Frontal cortex (tissue), 4 donors: Measurements from ENCODE around the gene CDK1. TPM values are rescaled to one million over a fixed set of nuclear protein-coding genes. Genes with fewer than 3 reads are reported as not detected.

Source experiments
- DNase-seq, 2 donors: peaks; one replicate each; pipeline ENCODE4 v3.0.0; 2012; ENCODE audit warnings: low spot score in 2 of 2
- FAIRE-seq: peaks from 2 replicates; lab custom pipeline; 2012; peaks lifted over from hg19 to GRCh38; lab: Jason Lieb, UNC
- total RNA-seq: library from RNA; depleted of rRNA; stranded (reverse); fragments of >200 nt; gene quantifications from one replicate; pipeline ENCODE4 v1.2.3, GENCODE V29; 2014
- donor health status: control.
- donor health status: control.
- donor health status: control.

CDK1 gene
- total RNA-seq: 15.1 TPM

DNA sequence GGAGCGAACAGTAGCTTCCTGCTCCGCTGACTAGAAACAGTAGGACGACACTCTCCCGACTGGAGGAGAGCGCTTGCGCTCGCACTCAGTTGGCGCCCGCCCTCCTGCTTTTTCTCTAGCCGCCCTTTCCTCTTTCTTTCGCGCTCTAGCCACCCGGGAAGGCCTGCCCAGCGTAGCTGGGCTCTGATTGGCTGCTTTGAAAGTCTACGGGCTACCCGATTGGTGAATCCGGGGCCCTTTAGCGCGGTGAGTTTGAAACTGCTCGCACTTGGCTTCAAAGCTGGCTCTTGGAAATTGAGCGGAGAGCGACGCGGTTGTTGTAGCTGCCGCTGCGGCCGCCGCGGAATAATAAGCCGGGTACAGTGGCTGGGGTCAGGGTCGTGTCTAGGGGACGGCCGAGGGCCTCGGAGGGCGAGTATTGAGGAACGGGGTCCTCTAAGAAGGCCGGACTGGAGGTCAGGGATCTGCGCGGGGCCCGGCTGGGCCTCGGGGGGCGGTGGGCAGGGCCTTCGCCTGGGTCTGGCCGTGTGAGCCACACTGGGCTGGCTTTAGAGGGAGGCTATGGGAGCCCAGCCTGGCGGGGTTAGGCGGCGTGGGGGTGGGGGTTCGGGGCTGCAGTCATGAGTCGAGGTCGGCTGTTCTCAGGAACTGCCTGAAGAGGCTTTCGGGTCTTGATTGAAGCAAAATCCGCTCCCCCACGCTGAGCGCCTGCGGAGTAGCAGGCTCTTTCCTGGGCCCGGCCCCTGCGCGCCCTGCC lies at the start of gene CDK1:
TSS of gene CDK1 (plus strand) at position 265 of the 757 bp plus-strand sequence. CDS start 1,688 bp downstream, outside the sequence.
- FAIRE-seq (peak; percentile 97), DNase-seq (peak; percentile 82 to 90)

DNA sequence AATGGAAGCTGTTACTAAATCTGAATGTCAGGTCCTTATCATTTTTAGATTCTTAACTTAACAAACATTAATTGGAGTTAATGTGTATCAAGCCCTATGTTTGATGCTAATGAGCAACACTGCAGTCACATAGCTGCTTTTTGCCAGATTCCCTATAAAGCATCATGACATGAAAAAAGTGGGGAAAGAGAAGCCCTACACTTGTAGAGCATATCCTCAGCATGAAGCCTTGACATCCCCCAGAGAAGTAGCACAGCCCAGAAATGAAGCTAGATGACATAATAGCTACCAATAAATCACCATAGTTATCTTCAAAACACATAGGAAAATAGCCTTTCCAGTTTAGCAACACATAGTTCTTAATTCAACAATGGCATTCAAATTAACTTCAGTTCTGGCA lies 49.2 kb upstream of the CDK1 start:
- FAIRE-seq: no peak

DNA sequence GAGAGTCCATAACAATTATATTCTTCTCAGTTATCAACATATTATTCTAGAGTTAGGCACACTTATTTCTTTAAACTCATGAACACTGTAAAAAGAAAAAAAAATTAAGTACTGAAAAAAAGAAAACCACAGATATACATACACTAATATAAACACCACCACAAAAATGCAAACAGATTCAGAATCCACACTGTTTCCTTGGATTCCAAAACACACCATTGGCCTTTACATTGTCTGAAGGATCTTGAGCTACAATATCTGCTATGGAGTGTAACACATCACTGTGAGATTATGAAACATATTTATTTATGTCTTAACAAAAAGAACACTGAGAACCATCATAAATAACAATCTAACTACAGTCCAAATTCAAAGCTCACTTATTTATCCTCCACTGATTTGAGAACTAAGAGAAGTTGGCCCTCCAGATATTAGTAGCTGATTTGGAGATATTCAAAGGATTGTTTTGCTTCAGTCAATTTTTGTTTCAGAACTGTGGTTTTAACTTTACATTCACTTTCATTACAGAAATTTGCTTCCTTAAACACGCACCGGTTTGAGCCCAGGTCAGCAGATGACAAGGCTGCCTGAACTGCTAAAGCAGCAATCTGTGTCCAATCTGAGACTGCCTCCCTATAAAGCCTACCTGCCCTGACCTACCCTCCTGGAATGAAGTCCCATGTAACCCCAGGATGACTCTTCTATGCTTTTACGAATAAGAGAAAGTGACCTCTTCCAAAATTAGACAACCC lies 47.0 kb upstream of the CDK1 start:
- DNase-seq (no peak), FAIRE-seq (no peak)

More for the DNA sequence above, 49.2 kb upstream of the CDK1 start:
- DNase-seq: no peak

DNA sequence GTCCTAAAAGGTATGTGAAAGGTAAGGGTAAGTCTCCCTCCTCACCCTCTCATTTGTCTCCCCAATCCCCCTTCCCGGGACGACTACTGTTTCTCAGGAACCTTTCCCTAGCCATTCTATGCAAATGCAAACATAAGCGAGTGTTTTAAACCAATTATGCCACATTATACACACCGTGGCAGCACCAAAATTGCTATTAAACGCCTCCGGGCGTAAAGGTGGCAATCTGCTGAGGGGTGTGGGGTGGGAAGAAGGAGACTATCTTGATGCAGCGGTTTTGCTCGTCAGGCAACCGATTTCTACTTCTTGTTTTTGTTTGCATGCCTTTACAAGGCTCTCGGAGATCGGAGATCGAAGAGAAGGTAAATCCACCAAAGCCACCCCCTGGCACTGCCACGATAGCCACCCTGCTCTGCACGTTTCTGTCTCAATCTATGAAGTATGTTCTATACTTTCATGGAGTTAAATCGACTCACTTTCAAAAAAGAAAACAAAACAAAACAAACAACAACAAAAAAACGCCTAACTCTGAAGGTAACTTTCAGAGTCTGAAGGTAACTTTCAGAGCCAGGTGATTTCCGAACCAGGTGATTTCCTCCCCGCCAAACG lies 46.0 kb upstream of the CDK1 start:
- DNase-seq (no peak), FAIRE-seq (no peak)

DNA sequence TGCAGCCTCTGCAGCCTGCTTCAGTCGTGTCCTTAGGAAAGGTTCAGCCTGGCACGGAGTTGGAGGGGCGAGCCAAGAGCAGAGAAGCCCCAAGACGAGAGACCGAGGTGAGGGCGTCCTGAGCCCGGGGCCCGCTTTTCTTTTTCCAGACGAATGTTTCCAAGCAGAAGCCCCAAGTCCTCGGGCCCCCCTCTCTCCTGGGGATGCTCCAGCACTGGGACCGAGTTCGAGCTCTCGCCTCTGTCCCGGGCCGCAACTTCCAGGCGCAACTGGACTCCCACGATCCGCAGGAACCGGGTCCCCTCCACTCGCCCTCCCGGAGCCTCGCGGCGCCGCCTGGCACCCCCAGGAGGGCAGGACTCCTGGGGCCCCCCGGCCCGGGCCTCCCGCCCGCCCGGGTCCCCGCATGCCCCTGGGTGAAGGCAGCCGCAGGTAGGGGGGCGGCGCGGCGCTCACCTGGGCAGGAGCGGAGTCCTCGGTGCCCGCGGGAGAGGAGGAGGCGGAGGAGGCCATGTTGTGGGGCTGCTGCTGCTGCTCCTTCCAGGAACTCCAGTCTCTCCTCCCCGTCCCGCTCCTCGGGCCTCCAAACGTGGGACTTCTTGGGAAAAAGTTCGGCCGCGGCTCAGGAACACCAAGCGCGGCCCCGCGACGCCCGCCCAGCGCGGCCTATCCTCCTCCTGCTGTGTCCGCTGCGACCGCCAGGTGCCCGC lies 45.3 kb upstream of the CDK1 start:
- DNase-seq (peak; percentile 26 to 36), FAIRE-seq (no peak)

DNA sequence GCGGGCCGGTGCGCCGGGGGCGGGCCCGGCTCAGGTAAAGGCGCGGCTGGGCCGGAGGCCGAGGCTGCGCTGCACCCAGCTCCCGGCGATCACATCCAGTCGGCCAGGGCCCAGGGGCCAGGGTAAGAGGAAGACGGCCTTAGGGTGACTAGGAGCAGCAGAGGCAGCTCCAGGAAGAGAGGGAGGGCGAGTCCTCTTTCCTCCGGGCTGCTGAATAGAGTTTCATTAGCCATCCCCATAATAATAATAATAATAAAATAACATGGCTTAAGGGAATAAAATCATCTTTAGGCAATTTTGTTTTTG lies 44.8 kb upstream of the CDK1 start:
- FAIRE-seq (no peak), DNase-seq (no peak)

DNA sequence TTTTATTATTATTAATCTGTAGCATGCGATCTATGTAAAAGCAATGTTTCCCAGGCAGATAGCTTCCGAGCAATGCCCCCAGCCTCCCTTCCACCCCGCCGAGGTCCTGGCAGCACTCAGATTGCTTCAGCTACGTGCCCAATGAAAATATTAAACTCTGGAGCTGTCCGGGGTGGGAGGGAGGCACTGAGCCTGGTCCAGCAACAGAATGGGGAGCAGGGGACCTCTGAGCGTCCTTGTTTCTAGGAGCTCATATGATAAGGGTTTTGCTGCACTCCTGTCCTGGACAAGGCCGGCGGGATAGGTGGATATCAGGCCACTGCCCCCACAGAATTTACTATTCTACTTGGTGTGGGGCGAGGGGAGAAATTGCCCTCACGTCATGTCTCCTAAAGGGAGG lies 44.5 kb upstream of the CDK1 start:
- DNase-seq (no peak), FAIRE-seq (no peak)

DNA sequence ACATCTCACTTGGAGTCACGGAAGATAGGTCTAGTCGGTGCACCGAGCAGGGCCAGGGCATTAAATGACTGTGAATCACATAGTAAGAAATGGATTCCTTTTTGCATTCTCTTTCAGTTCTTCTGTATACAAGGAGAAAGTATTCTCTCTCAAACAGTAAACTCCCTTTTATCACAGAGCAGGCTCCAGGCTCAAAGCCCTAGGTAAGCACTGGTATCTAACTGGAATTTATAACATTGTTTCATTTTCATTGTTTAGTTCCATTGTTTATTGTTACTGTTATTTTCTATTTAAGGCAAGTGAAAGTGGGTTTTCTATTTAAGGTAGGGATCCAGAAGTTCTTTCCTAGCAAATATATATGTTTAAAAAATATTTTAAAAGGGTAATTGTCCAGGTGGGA lies 44.1 kb upstream of the CDK1 start:
- no peak for DNase-seq
- no peak for FAIRE-seq

DNA sequence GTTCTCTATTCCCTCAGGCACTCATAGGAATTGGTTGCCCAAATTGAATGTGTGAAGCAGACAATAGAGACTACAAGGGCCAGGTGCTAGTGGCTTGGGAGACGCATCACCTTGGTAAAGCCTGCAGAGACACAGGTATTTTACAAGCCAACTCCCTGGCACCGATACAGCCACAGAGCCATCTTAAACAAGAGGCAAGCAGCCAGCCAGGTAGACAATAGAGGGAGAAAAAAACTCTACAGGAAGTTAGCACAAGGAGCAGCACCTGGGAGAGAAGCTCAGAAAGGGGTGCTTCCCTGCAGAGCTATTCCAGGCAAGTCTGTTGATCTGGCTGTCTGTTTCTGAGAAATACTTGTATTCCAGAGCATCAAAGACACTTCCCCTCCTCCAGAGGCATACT lies 43.0 kb upstream of the CDK1 start:
- FAIRE-seq: no peak
- no peak for DNase-seq

DNA sequence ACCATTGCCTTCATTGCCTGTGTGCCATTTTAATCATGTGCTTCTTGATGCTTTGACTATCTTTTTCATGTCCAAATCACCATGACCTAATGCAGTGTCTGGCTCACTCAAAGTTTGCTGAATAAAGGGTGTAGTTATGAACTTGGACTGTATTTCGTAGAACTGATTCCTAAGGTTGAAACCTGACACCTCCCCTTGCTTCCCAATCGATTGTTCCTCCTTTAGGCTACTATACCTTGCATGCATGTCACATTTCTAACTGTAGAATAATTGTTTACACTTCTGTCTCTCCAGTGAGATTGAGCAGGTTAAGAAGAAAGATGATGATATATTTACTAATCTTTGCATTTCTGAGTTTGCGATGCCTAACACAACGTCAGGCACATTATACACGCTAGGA lies 41.0 kb upstream of the CDK1 start:
- no peak for FAIRE-seq
- DNase-seq: no peak

DNA sequence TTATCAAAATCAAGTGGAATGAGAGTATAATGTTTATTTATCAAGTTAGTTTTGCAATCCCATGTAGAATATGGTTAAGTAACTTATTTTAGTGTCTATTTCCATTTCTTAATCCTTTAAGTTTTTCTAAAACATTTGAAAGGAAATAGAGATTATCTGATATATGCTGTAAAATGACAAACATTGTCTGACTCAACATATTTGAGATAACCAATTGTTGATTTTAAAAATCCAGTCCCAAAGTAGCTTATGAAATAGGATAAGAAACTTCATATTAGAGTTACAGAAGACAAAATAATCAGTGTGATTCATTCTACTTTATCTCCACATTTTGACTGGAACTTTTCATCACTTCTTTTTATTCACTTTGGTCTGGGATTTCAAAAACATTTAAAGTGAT lies 38.7 kb upstream of the CDK1 start:
- FAIRE-seq (no peak), DNase-seq (no peak)

DNA sequence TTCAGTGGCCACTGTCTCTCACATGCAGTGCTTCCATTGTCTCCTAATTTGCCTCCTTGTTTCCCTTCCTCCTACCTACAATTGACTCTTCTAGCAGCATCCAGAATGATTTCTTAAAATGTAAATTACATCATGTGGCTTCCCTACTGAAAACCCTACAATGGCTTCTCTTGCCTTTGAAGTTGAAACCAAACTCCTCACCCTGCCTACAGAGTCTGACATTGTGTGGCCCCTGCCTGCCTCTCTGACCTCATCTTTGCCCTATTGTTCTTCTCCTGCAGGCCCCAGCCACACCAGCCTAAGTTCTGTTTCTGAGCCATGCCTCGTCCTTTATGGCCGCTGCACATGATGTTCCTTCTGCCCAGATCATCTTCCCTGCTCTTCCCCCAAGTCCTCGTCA lies 35.8 kb upstream of the CDK1 start:
- FAIRE-seq (no peak), DNase-seq (no peak)

DNA sequence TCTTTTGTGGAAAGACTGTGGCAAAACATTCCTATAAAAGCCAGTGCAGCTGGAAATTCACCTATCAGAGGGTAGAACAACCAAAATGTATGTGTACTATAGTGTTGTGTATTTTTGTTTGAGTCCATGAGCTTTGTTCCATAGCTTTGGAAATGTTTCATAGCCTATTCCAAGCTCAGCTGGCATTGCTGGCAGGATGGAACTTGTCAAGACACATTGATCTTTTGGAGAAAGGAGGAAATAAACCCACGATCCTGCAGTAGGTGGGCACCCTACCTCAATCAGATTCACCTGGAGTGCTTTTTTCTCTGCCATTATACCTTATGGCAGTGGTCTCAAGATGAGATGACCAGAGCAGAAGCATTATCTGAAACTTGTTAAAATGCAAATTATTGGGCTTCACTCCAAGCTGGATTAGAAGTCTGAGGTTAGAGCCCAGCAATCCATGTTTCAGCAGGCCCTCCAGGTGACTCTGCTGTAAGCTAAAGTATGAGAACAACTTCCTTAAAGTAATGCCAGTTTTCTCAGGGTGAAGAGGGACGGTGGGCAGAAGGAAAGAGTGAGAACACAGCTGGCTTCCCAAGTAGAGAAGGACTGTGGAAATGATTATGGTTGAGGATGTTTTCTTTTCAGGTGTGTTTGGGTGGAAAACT lies 30.3 kb upstream of the CDK1 start:
- FAIRE-seq (no peak), DNase-seq (no peak)

DNA sequence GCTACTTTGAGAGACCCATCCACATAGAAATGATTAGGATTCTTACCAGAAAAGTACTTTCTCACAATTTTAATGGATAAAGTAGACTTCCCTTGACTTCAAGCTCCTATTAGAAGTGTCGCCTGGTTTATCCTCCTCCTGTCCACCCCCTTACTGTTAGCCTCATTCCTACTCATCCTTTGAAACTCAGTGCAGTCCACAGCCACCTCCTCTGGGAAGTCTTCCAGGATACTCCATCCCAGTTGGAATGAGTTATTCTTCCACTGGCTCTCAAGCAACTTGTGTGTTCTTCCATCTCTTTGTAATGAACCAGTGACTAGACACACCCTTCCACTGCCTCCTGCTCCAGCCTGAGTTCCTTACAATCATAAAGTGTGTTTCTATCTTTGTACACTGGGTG lies 25.1 kb upstream of the CDK1 start:
- DNase-seq (no peak), FAIRE-seq (no peak)

DNA sequence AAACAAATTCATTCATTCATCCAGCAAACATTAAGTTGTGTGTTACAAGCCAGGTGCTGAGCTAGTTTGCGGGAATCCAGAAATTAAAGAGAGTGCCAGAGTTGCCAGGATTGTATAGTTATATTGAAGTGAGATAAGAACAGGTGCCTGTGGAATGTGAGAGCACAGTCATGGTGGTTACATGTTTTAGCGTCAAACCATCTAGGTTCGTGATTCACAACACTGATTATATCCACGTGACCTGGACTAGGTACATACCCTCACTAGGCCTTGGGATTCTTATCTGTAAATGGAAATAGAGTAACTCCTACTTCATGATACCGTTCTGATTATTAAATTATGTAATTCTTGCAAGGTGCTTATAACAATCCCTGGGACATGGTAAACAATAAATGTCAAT lies 24.5 kb upstream of the CDK1 start:
- no peak for DNase-seq
- no peak for FAIRE-seq

DNA sequence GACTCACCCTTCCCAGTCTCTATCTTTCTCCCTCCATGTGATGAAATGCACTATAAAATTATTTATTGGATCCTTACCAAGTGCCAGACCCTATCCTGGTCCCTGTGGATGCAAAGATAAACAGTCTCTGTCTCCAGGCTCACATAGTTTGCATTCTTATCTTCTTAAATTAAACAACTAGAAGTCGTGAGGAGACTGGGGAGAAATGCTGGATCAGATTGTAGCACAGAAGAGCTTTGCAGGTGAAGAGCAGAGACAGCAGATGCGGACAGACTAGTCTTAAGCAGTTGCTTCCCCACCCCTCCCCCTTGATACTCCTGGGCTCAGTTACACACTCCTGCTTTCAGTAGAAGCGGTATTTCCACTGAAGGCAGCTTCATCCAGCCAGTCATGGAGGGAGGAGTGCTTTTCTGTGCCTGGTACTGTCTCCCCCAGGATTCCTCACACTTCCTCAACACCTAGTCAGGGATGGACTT lies 20.8 kb upstream of the CDK1 start:
- DNase-seq (no peak), FAIRE-seq (no peak)

DNA sequence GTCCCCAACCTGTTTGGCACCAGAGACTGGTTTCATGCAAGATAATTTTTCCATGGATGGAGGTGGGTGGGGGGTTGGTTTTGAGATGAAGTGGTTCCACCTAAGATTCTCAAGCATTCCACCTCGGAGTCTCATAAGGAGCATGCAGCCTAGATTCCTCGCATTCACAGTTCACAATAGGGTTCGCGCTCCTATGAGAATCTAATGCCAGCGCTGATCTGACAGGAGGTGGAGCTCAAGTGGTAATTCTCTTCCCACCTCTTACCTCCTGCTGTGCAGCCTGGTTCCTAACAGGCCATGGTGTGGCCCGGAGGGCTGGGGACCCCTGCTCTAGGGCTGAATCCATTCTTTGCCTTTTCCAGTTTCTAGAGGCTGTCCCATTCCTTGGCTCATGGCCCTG lies 19.1 kb upstream of the CDK1 start:
- DNase-seq: no peak
- FAIRE-seq: no peak

DNA sequence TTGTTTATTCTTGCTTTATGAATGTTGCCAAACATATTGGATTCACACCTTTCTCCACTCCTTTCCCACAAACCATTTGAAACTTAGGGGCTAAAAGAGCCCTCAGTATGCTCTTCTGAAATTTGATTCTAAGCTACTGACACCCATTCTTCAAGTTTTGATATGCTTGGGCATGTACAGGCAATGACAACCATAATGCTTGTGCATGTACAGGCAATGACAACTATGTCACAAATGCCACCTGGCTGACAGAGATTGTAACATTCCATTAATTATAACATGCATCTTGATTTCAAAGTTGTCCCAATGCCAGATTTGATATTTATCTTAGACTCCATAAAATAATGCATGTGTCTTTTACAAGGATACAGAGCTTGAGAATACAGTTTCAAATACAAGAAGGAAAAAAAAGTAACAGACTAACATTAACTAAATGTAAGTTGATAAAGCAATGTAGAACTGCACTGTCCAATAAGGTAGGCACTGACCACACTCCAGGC lies 17.5 kb upstream of the CDK1 start:
- DNase-seq (no peak), FAIRE-seq (no peak)

DNA sequence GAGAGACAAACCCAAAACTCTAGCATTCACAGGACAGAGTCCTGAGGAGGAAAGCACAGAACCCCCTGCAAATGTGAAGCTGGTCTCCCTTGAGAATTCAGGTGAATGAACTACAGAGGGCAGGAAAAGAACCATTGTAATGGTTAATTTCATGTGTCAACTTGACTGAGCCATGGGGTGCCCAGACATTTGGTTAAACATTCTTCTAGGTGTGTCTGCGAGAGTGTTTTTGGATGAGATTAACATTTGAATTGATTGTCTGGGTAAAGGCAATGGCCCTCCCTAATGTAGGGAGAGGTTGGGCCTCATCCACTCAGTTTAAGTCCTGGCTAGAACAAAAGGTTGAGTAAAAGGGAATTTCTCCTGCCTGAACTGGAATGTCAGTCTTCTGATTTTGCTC lies 15.7 kb upstream of the CDK1 start:
- FAIRE-seq: no peak
- DNase-seq: no peak

DNA sequence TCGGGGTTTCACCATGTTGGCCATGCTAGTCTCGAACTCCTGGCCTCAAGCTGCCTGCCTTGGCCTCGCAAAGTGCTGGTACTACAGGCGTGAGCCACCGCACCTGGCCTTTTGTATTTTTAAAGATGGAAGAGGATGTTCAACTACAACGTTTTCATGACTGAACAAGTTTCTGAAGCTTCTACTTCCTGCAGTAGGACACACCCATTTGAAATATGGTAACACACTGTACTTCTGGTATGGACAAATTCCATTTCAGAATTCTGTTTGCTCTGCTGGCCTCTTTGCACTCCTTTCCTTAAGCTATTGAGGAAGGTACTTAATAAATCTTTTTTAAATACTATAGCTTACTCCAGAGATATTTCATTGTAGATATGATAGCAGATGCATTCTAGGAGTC lies 10.9 kb upstream of the CDK1 start:
- FAIRE-seq: no peak

More for the DNA sequence above, 10.9 kb upstream of the CDK1 start:
- no peak for DNase-seq
